GM12874 (cell line): ENCODE measurements around the gene TBC1D17.

Experiments
- CTCF ChIP-seq: IDR thresholded peaks from 2 replicates; pipeline ENCODE4 v1.5.1; 2011; ENCODE audit warnings: low read depth, mild to moderate bottlenecking, control low read depth, low read length, moderate library complexity; ENCODE audit not compliant: insufficient read depth

TBC1D17 gene

GRCh38 chr19:49840736-49841249 lies 36.7 kb upstream of the TBC1D17 start:
- no peak for TF ChIP-seq CTCF

GRCh38 chr19:49843265-49843664 lies 34.2 kb upstream of the TBC1D17 start:
- TF ChIP-seq CTCF, result no peak

GRCh38 chr19:49844138-49845095 lies 33.1 kb upstream of the TBC1D17 start:
- TF ChIP-seq CTCF, result no peak

GRCh38 chr19:49845414-49845813 lies 32.1 kb upstream of the TBC1D17 start:
- no peak for TF ChIP-seq CTCF

- TF ChIP-seq CTCF, result no peak
These were observed 31.1 kb upstream of the TBC1D17 start for GRCh38 chr19:49846408-49846807.

GRCh38 chr19:49847731-49848696 lies 29.5 kb upstream of the TBC1D17 start:
- TF ChIP-seq CTCF, result no peak

- TF ChIP-seq CTCF, result no peak
These were observed 28.6 kb upstream of the TBC1D17 start for GRCh38 chr19:49848938-49849337.
